Vagina (tissue), 2 donors: ENCODE results near the gene KIN. TPM values are rescaled to one million over a fixed set of nuclear protein-coding genes. Genes with fewer than 3 reads are reported as not detected.

Experiments
- DNase-seq, 2 donors: peaks; one replicate each; pipeline ENCODE4 v3.0.0-alpha.2; 2017; ENCODE audit errors: extremely low spot score in 2 of 2
- H3K27ac ChIP-seq: fragments of 200-600 bp; sonication (generic); one replicate; pipeline ENCODE4 v1.5.1; 2019
- H3K27me3 ChIP-seq: fragments of 200-600 bp; sonication (generic); one replicate; pipeline ENCODE4 v1.5.1; 2019
- H3K36me3 ChIP-seq, 2 donors: fragments of 200-600 bp; sonication (generic); one replicate each; pipeline ENCODE4 v1.5.1; 2017 to 2019
- H3K4me1 ChIP-seq: fragments of 200-600 bp; sonication (generic); one replicate; pipeline ENCODE4 v1.5.1; 2019
- H3K4me3 ChIP-seq, 2 donors: fragments of 200-600 bp; sonication (generic); 1 replicate in 1 of 2; 2 replicates in 1 of 2; pipeline ENCODE4 v1.5.1; 2016 to 2019
- H3K9me3 ChIP-seq: fragments of 200-600 bp; sonication (generic); one replicate; pipeline ENCODE4 v1.5.1; 2019
- POLR2A ChIP-seq, 2 donors: fragments of 450-650 bp; IDR thresholded peaks; one replicate each; pipeline ENCODE4 v1.6.1; 2017; ENCODE audit warnings: antibody characterized with exemption in 2 of 2, mild to moderate bottlenecking in 2 of 2, moderate library complexity in 2 of 2
- POLR2AphosphoS5 ChIP-seq, 2 donors: sonication (generic); formaldehyde crosslinking; IDR thresholded peaks; one replicate each; pipeline ENCODE4 v1.9.0; 2017; ENCODE audit warnings: antibody characterized with exemption in 2 of 2, mild to moderate bottlenecking in 2 of 2, low read depth in 1 of 2; ENCODE audit not compliant: insufficient read depth in 1 of 2
- intact Hi-C: fragments of 100-400 bp; cut with DNase I; formaldehyde crosslinking; loops from one replicate; pipeline ENCODE4 v1.15.1; 2023
- total RNA-seq: library from RNA; depleted of rRNA; stranded (reverse); fragments of >200 nt; gene quantifications from one replicate; pipeline ENCODE4 v1.2.3, GENCODE V29; 2016
- TF ChIP-seq, protein P1 (sequence below), 3 experiments: fragments of 450-650 bp in 2 of 3; fragments of 200-600 bp in 1 of 3; sonication (generic) in 1 of 3; IDR thresholded peaks; one replicate each; pipeline ENCODE4 v1.5.1; 2017 to 2019; ENCODE audit warnings: antibody characterized with exemption in 3 of 3, mild to moderate bottlenecking in 2 of 3, moderate library complexity in 2 of 3

The KIN gene
- 4.7 TPM for total RNA-seq

DNA sequence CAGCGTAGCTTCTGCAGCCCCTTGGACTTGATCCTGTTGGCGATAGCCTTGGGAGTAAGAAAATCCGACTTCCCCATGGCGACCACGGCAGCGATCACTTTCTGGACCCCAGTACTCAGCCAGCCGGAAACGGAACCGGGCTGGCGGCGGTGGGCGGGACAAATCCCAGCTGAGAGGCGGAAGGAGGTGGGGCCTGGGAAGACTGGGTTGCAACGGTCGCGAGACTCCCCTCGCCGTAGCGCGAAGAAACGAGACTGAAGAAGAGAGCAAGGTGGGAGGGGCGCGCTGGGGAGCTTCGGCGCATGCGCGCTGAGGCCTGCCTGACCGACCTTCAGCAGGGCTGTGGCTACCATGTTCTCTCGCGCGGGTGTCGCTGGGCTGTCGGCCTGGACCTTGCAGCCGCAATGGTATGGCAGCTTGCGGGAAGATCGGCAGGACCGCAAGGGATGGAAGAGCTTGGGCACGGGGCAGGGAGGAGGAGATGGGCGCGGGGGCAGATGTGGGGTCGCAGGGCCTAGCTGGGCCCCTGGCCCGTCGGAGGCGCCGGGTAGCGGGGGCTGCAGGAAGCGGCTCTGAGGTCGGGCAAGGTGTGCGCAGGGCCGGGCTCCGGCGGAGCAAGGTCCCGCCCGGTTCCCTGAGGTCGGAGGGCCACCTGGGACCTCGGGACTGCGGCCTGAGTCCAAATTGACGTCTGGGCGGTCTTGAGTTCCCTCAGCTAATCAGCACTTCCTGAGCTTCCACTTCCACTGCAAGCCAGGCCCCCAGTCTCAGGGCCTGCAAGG is at the start of gene KIN, which contains the start of gene ATP5F1C:
KIN (minus strand) TSS at position 137 of the 782 bp plus-strand sequence; CDS start at position 77, 60 bp downstream.
ATP5F1C (plus strand) TSS at position 321 of the 782 bp plus-strand sequence; CDS start at position 352, 31 bp downstream.
- Histone ChIP-seq H3K4me1 (peaks cover 66% of the 10 kb centered on the region), H3K4me3 (peak within 1 kb of the TSS; percentile 93 to 97), H3K36me3 (peaks cover 0 to 5% of the 10 kb centered on the region in 2 donors), H3K27me3 (no peaks in the 10 kb centered on the region), H3K9me3 (no peaks in the 10 kb centered on the region), H3K27ac (peak within 1 kb of the TSS; percentile 84)
- DNase-seq = peak in 1 of 2 donors; percentile 93
- intact Hi-C loops = no loop called here
- TF ChIP-seq POLR2AphosphoS5 (IDR thresholded peaks at IDR 0.05; ENCODE audit: insufficient read depth in 1 of 2, low read depth in 1 of 2) (peak; percentile 91 to 92), POLR2A (IDR thresholded peaks at IDR 0.05) (peak in 1 of 2 donors; percentile 42)
- TF ChIP-seq, protein P1, sequence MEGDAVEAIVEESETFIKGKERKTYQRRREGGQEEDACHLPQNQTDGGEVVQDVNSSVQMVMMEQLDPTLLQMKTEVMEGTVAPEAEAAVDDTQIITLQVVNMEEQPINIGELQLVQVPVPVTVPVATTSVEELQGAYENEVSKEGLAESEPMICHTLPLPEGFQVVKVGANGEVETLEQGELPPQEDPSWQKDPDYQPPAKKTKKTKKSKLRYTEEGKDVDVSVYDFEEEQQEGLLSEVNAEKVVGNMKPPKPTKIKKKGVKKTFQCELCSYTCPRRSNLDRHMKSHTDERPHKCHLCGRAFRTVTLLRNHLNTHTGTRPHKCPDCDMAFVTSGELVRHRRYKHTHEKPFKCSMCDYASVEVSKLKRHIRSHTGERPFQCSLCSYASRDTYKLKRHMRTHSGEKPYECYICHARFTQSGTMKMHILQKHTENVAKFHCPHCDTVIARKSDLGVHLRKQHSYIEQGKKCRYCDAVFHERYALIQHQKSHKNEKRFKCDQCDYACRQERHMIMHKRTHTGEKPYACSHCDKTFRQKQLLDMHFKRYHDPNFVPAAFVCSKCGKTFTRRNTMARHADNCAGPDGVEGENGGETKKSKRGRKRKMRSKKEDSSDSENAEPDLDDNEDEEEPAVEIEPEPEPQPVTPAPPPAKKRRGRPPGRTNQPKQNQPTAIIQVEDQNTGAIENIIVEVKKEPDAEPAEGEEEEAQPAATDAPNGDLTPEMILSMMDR (IDR thresholded peaks at IDR 0.05) = no peak

DNA sequence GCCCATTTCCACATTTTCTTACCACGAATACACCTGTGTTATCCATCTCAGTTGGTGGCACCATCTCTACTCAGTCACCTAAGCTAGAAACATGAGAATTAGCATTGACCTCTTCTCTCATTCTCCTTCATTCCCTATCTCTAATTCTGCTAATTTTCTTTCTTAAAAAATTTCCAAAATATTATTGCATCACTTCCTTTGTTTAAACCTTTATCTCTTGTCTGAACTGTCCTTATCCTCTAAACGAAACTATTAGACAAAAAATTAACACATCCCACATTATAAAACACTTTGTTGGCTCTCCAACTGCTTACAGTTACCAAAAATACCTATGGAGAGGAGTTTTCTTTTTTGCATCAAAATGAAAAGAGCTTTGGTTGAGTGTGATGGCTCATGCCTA is 48.8 kb upstream of the KIN start:
- Histone ChIP-seq H3K36me3 (no peaks in the 10 kb centered on the region), H3K9me3 (no peaks in the 10 kb centered on the region), H3K27ac (no peak overlapping the region), H3K4me3 (no peak overlapping the region), H3K4me1 (no peaks in the 10 kb centered on the region), H3K27me3 (no peaks in the 10 kb centered on the region)
- TF ChIP-seq POLR2AphosphoS5 (IDR thresholded peaks at IDR 0.05; ENCODE audit: insufficient read depth in 1 of 2, low read depth in 1 of 2) = no peak
- TF ChIP-seq, protein P1 (IDR thresholded peaks at IDR 0.05) = no peak
- TF ChIP-seq POLR2A (IDR thresholded peaks at IDR 0.05) = no peak
- no peak for DNase-seq
- intact Hi-C loops = no loop called here

DNA sequence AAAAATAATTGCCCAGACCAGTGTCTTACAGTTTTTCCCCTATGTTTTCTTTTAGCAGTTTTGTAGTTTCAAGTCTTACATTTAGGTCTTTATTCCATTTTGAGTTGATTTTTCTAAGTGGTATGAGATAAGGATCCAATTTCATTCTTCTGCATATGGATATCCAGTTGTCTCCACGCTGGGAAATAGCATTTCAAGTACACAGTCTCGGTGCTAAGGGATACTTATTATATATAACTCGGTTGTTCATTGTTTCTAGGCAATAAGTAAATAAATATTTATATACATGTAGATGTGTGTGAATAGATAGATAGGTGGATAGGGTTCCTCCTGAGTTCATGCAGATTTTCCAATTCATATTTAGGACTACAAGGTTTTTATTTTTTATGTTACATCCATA is 46.5 kb upstream of the KIN start:
- Histone ChIP-seq H3K4me3 (no peak overlapping the region), H3K27me3 (no peaks in the 10 kb centered on the region), H3K4me1 (no peaks in the 10 kb centered on the region), H3K9me3 (no peaks in the 10 kb centered on the region), H3K36me3 (no peaks in the 10 kb centered on the region), H3K27ac (no peak overlapping the region)
- no peak for DNase-seq
- TF ChIP-seq POLR2AphosphoS5 (IDR thresholded peaks at IDR 0.05; ENCODE audit: insufficient read depth in 1 of 2, low read depth in 1 of 2) (no peak), POLR2A (IDR thresholded peaks at IDR 0.05) (no peak)
- TF ChIP-seq, protein P1 (IDR thresholded peaks at IDR 0.05) = no peak
- intact Hi-C loops = no loop called here

DNA sequence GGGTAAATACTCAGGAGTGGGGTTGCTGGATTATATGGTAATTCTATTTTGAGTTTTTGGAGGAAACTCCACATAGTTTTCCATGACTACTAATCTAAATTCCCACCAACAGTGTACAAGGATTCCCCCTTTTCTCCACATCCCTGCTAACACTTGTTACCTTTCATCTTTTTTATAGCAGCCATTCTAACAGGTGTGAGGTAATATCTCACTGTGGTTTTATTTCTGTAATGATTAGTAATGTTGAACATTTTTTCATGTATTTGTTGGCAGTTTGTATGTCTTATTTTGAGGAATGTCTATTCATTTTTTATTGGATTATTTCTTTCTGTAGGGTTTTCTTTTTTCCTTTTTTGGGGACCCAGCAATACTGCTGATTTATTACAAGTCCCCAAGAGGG is 45.4 kb upstream of the KIN start:
- intact Hi-C loops = no loop called here
- no peak overlapping the region for H3K27ac ChIP-seq
- no peaks in the 10 kb centered on the region for H3K27me3 ChIP-seq
- no peaks in the 10 kb centered on the region for H3K36me3 ChIP-seq
- no peaks in the 10 kb centered on the region for H3K9me3 ChIP-seq
- TF ChIP-seq POLR2A (IDR thresholded peaks at IDR 0.05) = no peak
- TF ChIP-seq, protein P1 (IDR thresholded peaks at IDR 0.05) = no peak
- TF ChIP-seq POLR2AphosphoS5 (IDR thresholded peaks at IDR 0.05; ENCODE audit: insufficient read depth in 1 of 2, low read depth in 1 of 2) = no peak
- H3K4me1 ChIP-seq = no peaks in the 10 kb centered on the region
- H3K4me3 ChIP-seq = no peak overlapping the region
- DNase-seq = no peak

GRCh38 chr10:7832060-7832459 is 44.3 kb upstream of the KIN start:
- intact Hi-C loops = no loop called here
- DNase-seq = no peak

More at GRCh38 chr10:7832060-7832459, 44.3 kb upstream of the KIN start:
- H3K9me3 ChIP-seq = no peaks in the 10 kb centered on the region
- no peaks in the 10 kb centered on the region for H3K27me3 ChIP-seq
- TF ChIP-seq, protein P1 (IDR thresholded peaks at IDR 0.05) = no peak
- no peak for TF ChIP-seq POLR2A (IDR thresholded peaks at IDR 0.05)
- no peak for TF ChIP-seq POLR2AphosphoS5 (IDR thresholded peaks at IDR 0.05; ENCODE audit: insufficient read depth in 1 of 2, low read depth in 1 of 2)
- H3K4me1 ChIP-seq = no peaks in the 10 kb centered on the region
- H3K4me3 ChIP-seq = no peak overlapping the region
- H3K27ac ChIP-seq = no peak overlapping the region
- H3K36me3 ChIP-seq = peaks cover 0 to 4% of the 10 kb centered on the region in 2 donors
